ENCODE measurements around the gene CNTNAP2. TPM values are rescaled to one million over a fixed set of nuclear protein-coding genes. Genes with fewer than 3 reads are reported as not detected.
A peak's percentile ranks its signal among the peaks of the same experiment; 100 is the strongest.

The CNTNAP2 gene
- total and polyA plus RNA-seq, 4 donors, result 0.14 to 2.3 (median 1.1) TPM

- H3K4me3 ChIP-seq (ENCODE audit: low read depth in 1 of 3, low read length in 3 of 3), result no peak overlapping the region
- H3K27me3 ChIP-seq (ENCODE audit: control insufficient read depth in 4 of 4, insufficient read depth in 4 of 4, low read length in 3 of 4), result peaks cover 0 to 6% (median 0%) of the 10 kb centered on the region in 4 donors
- 48% methylated on average over 6 of the region's 6 CpGs for WGBS
- no peak overlapping the region for H3K27ac ChIP-seq (ENCODE audit: low read depth in 1 of 2, low read length in 2 of 2)
- peaks cover 1 to 15% (median 13%) of the 10 kb centered on the region in 4 donors for H3K4me1 ChIP-seq (ENCODE audit: control insufficient read depth in 4 of 4, insufficient read depth in 4 of 4, low read length in 3 of 4)
- TF ChIP-seq REST (IDR thresholded peaks at IDR 0.05) (no peak), MAX (IDR thresholded peaks at IDR 0.05) (peak; percentile 86), HNF4G (IDR thresholded peaks at IDR 0.05) (no peak), RXRA (IDR thresholded peaks at IDR 0.05) (peak; percentile 56 to 86), NR2F2 (IDR thresholded peaks at IDR 0.05) (peak; percentile 98), CTCF (IDR thresholded peaks at IDR 0.05; ENCODE audit: low read depth, low read length, missing input control) (no peak), TAF1 (conservative IDR thresholded peaks at IDR 0.05) (no peak), FOXA1 (IDR thresholded peaks at IDR 0.05) (peak; percentile 54), RAD21 (IDR thresholded peaks at IDR 0.05) (peak; percentile 31 to 40), ATF3 (IDR thresholded peaks at IDR 0.05) (peak; percentile 40), EGR1 (IDR thresholded peaks at IDR 0.05; ENCODE audit: low read depth in 2 of 2) (peak in 1 of 2 donors; percentile 53), SP1 (IDR thresholded peaks at IDR 0.05) (peak; percentile 52), HNF4A (conservative IDR thresholded peaks at IDR 0.05) (peak; percentile 45 to 80), GABPA (IDR thresholded peaks at IDR 0.05 in 1 of 2, conservative IDR thresholded peaks at IDR 0.05 in 1 of 2) (peak in 1 of 2 donors; percentile 28), JUND (IDR thresholded peaks at IDR 0.05) (peak; percentile 58 to 85), YY1 (IDR thresholded peaks at IDR 0.05) (peak; percentile 75), FOXA2 (IDR thresholded peaks at IDR 0.05) (peak; percentile 59)
- TF ChIP-seq, protein P1, sequence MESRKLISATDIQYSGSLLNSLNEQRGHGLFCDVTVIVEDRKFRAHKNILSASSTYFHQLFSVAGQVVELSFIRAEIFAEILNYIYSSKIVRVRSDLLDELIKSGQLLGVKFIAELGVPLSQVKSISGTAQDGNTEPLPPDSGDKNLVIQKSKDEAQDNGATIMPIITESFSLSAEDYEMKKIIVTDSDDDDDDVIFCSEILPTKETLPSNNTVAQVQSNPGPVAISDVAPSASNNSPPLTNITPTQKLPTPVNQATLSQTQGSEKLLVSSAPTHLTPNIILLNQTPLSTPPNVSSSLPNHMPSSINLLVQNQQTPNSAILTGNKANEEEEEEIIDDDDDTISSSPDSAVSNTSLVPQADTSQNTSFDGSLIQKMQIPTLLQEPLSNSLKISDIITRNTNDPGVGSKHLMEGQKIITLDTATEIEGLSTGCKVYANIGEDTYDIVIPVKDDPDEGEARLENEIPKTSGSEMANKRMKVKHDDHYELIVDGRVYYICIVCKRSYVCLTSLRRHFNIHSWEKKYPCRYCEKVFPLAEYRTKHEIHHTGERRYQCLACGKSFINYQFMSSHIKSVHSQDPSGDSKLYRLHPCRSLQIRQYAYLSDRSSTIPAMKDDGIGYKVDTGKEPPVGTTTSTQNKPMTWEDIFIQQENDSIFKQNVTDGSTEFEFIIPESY (IDR thresholded peaks at IDR 0.05), result peak; percentile 62
- DNase-seq (ENCODE audit: low spot score), result no peak
- H3K36me3 ChIP-seq (ENCODE audit: control insufficient read depth in 4 of 4, insufficient read depth in 3 of 4, low read depth in 1 of 4, low read length in 3 of 4), result no peaks in the 10 kb centered on the region
- H3K9ac ChIP-seq (ENCODE audit: low read depth in 1 of 2, low read length in 2 of 2), result no peak overlapping the region
- no peaks in the 10 kb centered on the region for H3K9me3 ChIP-seq (ENCODE audit: control insufficient read depth in 4 of 4, low read length in 3 of 4)
Measured at GRCh38 chr7:148153616-148154284, 2037.1 kb downstream of the CNTNAP2 start.
